A673 (cell line): Measurements from ENCODE around the gene RNF215.

Source experiments
- EZH2 ChIP-seq: fragments of 200-600 bp; sonication (generic); IDR thresholded peaks from 2 replicates; pipeline ENCODE4 v1.6.1; 2017; ENCODE audit warnings: borderline replicate concordance, low read depth, mild to moderate bottlenecking, mixed read lengths, antibody characterized with exemption, low read length; ENCODE audit not compliant: poor library complexity, severe bottlenecking
- TF ChIP-seq, protein P1 (sequence below): fragments of 300-800, 200-600 bp; sonication (generic); conservative IDR thresholded peaks from 2 replicates; pipeline ENCODE4 v1.5.1; 2017; ENCODE audit warnings: low read depth, mild to moderate bottlenecking, antibody characterized with exemption, low read length, moderate library complexity, mixed read lengths

DNA sequence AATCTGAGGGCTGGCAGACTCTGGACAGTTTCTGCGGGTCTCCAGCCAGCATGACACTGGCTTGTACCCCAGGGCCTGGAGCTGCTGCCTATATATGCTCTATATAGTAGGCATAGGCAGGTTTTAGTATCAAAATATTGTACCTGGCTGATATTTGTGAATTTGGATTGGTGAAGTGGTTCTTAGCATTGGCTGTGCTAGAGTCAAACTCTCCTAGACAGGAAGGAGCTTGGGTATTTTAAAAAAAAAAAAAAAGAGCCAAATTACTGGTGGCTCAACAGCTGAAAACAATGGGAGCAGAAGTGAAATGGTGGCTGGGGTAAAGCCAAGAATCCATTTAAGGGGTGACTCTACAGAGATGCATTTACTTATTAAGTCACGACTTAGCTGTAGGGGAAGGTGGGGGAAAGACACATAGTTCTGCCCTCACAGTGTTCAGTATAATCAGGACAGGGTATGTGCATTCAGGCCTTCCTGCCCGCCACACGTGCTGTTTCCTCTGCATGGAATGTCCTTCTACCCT lies 27.4 kb upstream of the RNF215 start:
- TF ChIP-seq EZH2 = no peak
- TF ChIP-seq, protein P1, sequence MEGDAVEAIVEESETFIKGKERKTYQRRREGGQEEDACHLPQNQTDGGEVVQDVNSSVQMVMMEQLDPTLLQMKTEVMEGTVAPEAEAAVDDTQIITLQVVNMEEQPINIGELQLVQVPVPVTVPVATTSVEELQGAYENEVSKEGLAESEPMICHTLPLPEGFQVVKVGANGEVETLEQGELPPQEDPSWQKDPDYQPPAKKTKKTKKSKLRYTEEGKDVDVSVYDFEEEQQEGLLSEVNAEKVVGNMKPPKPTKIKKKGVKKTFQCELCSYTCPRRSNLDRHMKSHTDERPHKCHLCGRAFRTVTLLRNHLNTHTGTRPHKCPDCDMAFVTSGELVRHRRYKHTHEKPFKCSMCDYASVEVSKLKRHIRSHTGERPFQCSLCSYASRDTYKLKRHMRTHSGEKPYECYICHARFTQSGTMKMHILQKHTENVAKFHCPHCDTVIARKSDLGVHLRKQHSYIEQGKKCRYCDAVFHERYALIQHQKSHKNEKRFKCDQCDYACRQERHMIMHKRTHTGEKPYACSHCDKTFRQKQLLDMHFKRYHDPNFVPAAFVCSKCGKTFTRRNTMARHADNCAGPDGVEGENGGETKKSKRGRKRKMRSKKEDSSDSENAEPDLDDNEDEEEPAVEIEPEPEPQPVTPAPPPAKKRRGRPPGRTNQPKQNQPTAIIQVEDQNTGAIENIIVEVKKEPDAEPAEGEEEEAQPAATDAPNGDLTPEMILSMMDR = no peak
